GM19395 (cell line): ENCODE measurements around the gene SPTLC3.

ENCODE experiments used
- ATAC-seq: cut with Tn5 transposase; IDR thresholded peaks from one replicate; pipeline ENCODE4 v1.9.1; 2021; ENCODE audit warnings: mild to moderate bottlenecking, moderate library complexity; ENCODE audit not compliant: unreplicated experiment

Gene SPTLC3

DNA sequence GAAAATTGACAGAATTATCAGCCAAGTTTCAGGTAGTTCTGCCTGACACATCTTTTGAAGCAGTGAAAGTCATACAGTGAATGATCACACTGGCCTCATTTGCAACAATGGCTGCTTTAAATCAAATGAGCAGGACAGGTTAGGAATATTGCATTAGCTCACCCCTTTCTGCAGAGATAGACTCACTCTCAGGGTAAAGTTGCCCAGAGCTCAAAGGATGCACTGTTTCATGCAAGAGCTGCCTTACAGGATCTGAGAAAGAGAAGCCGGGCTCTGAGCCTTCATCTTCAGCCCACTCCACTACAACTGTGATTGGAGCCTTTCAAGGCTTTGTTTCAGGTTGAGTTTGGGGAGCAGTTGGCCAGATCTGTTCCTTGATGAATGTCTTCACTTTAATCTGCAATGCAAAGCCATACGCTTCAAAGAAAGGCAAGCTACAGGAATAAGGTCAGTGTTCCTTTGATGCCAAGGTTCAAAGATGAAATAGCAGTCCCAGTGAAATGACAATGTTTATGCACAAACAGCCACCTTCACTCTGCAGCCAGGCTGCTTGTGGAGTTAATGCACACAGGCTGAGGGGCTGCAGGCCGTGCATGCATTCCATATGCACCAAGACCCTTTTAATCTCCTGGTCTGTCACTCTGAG, 121.4 kb downstream of the SPTLC3 start:
- ATAC-seq: no peak

DNA sequence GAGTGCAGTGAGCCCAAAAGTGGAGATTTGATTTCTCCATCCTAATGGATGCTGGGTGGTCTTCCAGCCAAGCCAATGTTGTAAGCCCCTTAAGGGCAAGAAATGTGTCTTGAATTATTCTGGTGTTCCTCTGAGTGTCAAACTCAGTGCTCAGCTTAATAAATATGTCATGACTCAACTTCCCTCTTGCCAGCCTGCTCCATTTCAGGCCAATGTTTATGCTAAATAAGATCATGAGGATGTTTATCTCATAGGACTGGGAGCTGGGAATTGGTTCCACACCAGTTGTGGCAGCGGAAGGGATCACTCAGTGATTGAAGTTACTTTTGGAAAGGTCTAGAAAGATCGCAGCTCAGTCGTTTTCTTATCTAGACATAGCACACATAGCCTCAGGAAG, 121.9 kb downstream of the SPTLC3 start:
- ATAC-seq: no peak

DNA sequence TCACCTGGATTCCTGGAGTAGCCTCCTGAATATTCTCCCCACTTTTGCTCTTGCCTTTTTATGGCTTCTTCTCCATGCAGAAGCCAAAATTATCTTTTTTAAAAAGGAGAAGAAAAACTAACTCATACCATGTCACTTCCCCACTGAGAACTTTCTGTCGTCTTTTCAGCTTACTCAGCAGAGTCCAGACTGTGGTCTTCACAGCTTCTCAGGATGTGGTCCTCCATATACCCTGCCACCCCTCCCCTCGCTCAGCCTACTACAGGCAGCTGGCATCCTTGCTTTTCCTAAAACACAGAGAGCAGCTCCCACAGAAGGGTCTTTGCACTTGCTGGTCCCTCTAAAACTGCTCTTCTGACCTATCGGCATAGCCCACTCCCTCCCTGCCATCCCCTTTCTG, 122.9 kb downstream of the SPTLC3 start:
- no peak for ATAC-seq

DNA sequence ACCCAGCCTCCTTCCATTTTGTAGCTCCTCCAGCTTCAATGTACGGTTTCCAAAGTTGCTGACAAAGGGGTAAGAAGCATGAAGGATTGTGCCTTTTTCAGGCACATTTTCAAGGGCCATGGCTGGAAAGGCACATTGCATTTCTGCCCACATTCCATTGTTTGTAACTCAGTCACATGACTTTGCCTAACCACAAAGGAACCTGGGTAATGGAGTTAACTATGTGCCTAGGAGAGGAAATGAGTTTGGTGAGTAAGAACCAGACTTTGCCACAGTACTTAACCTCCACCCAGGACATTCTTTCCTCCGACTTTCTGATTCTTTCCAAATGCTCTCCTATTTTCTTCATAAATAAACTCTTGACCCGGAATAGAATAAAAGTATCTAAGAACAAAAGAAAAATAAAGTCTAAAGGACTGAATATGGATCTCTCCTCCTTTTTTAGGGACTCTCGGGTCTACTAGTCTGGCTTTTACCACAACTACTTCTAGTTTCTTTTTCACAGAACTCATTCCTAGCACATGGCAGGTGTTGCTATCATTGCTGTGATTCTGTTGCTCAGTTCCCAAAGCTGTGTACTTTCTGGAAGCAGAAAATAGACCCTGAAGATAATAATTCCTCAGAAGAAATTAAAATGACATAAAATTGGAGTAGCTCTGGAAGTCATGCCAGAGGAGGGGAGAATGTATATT, 130.8 kb downstream of the SPTLC3 start:
- ATAC-seq: no peak

DNA sequence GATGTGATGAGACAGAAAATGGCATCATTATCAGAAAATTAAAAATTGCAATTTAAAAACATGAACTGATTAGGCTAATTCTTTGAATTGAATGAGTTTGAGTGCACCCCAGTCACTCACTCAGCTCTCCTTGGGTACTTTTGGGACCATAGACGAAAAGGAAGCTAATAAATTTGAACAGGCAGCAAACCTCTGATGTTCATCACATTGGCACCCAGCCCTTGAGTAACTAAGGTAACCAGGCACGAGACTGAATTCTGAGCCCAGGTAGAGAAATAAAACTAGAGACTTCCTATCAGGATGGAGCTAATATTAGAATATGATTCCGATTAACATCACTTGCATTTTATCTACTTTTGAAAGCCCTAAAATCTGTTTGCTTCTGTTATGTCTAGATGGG, 131.4 kb downstream of the SPTLC3 start:
- ATAC-seq: no peak

DNA sequence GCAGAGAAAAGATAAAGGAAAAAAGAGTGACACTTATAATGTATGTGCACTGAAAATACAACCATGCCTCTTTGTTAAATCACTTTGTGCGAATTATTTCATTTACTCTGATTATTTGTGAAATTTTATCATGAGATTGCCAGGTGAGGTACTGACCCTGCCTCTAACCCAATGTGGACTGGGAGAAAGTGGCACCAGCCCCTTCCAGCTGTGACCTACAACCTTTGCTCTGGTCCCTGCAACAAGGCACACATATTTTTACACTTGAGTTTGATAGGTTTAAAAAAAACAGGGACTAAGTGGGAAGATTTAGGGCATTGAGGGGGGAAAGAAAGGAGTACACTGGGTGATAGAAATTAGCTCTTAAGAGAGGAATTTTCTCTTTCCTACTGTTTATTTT, 132.0 kb downstream of the SPTLC3 start:
- no peak for ATAC-seq

- no peak for ATAC-seq
Measured at GRCh38 chr20:13141546-13141945, 132.8 kb downstream of the SPTLC3 start.

GRCh38 chr20:13142143-13142542, 133.4 kb downstream of the SPTLC3 start:
- no peak for ATAC-seq

DNA sequence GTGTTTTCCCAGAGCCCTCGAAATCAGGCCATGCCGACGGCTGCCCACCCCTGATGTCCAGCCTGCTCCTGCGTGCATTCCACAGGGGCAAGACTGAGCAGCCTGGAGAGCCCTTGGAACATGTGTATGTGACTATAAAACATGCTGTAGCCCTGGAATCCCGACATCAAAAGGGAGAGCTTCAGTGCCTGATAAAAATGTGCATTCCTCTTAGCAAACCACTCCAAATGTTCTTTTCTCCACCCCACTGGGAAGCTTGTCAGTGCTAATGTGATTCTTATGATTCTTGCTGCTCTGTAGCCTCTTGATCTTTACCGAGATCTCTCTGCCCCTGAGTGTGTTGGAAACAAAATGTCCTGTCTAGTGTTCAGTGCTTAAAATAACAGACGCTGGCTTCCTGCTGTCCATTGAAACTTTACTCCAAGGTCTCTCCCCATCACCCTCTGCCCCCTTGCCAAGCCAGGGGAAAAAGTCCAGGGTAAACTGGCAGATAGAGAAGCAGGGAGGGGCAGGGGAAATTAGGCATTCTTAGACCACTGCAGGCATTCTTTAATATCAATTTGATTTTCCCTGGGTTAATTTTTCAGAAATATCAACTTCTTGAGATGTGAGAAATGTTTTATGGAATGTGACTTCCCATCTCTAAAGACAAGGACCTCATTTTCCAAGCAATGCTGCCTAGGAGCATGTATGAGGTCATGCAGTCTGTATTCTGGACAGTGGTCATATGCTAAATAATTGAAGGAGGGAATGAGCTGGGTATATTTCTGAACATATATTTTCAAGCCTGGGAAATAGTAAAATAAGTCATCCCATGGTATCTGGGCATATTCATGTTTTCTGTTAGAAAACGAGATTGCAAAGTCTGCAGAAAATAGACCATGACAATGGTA, 138.5 kb downstream of the SPTLC3 start:
- ATAC-seq: no peak

- no peak for ATAC-seq
Measured at GRCh38 chr20:13147971-13148370, 139.2 kb downstream of the SPTLC3 start.

GRCh38 chr20:13148402-13148801, 139.6 kb downstream of the SPTLC3 start:
- ATAC-seq: no peak

DNA sequence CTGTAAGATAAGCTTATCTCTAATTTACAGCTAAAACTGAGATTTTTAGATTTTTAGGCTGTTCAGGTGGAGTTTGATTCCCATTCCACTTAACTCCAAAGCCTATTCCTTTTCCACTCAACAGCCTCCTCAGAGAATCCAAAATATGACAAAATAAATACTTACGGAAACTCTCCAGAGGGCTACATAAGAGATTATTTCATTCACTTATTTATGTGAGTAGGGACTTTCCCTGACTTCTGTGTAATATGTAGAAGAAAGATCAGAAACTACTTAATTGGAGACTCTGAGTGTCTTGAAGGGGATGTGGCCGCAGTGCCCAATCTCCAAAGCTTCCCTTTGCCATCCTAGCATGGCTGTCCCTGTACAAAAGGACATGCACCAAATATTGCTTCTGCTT, 140.2 kb downstream of the SPTLC3 start:
- no peak for ATAC-seq

DNA sequence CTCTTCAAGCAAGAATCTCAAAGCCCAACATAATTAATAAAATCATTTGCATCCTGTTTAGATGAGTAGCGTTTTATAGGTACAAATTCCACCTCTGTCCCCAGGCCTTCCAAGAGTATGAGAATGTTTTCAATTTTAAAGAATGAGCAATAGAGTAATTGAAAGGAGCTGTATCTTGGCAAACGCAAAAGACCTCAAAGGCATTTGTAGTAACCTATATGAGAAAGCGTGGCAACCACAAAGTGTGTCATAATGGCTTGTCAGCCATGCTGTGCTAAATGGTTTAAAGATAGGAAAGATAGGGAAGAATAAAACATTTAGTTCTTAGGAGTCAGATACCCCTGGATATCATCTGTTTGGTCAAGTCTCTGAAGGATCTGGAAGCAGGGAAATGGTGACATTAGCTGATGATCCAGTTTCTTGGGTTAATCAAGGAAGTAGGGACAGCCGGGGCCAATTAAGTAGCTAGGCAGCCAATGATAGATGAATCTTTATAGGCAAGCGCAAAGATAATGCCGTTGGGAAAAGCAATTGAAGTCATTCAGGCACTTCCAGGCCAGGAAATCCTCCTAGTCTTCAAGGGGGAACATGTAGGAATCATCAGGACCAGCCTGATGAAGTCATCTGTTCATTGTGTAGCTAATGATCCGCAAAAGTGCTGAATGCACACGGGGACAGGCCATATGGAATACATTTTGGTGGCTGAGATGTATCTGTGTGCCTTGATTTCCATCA, 140.8 kb downstream of the SPTLC3 start:
- ATAC-seq: no peak

- no peak for ATAC-seq
Measured at GRCh38 chr20:13158369-13158768, 149.6 kb downstream of the SPTLC3 start.

DNA sequence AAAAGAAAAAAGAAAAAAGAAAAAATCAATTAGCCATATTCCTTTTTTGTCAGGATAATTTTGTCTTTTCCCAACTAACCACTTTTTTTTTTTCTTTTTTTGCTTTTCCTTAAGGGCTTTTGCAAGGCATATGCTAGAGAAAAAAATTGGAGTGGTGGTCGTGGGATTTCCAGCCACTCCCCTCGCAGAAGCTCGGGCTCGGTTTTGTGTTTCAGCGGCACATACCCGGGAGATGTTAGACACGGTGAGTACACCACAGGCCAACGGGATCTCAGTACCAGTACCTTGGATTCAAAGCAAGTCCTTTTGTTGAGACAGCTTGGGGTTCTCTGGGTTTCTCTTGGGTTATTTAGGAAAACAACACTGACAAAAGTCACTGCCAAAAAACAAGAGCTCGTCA, 151.1 kb downstream of the SPTLC3 start:
- no peak for ATAC-seq

GRCh38 chr20:13165203-13165602, 156.4 kb downstream of the SPTLC3 start:
- no peak for ATAC-seq

DNA sequence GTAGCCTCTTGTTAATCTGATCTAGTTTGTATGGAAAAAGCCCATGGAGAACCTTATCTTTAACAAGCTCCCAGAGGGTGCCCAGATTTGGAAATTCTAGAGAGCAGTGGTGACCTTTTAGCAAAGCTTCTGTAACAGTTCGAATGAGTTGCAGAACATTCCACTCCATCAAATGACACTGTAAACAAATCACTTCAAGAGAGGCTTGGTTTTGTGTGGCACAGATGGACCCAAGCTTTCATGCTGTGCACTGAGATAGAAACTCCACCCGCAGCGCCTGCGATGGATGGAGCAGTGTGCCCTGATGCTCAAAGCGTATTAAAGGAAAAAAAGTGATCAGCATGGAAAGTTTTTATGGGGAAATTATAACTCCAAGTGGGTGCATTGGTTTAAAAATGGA, 157.2 kb downstream of the SPTLC3 start:
- ATAC-seq: no peak

GRCh38 chr20:13166437-13166836, 157.7 kb downstream of the SPTLC3 start:
- ATAC-seq: no peak

DNA sequence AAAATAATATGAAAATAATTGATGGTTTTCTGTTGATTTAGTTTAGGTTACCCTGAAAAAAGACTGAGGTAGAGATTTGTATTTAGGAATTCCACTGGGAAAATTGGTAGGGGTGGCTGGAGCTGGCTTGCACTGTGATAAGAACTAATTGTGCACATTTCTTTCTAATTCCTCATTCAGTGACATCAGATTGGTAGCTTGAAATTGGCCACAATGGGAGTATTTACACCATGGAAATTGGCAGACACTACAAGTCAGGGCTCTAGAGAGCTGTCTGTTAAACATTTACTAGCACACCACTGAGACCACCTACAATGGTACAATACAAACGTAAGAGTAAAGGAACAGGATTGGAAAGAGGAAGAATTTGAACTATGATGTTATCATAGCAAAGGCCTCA, 160.3 kb downstream of the SPTLC3 start:
- ATAC-seq: no peak

DNA sequence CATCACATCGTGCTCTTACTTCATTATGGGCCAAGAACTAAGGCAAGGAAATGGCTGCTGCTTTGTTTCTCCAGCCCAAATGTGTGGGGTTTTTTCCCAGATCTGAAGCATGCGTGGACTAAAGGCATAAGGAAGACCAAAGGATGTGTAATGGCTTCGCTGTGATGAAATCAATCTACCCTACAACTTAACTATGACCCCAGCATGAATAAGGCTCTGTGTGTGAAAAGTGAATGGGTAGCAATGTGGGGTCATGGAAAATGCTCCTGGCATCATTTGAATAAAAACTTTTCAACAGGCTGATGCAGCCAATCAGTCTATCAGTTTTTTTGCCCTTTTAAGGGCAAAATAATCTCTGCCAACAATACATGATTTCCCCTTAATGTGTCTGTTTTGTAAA, 162.0 kb downstream of the SPTLC3 start:
- ATAC-seq: no peak

- ATAC-seq: no peak
Measured at GRCh38 chr20:13173201-13173600, 164.4 kb downstream of the SPTLC3 start.
